HepG2 (cell line): ENCODE results near the gene GUCY2F. TPM values are rescaled to one million over a fixed set of nuclear protein-coding genes. Genes with fewer than 3 reads are reported as not detected.

Experiments used
- ATAC-seq: fragments of 200-7000 bp; cut with Tn5 transposase; 3 replicates; pipeline ENCODE4 v1.9.1; 2020; ENCODE audit warnings: mild to moderate bottlenecking, moderate library complexity
- BruUV-seq: library from RNA; stranded (reverse); fragments of 400-500 nt; replicated peaks from 2 replicates; lab custom pipeline; 2021; lab: Mats Ljungman, UMichigan
- CTCF ChIA-PET: fragments of 300-600 bp; formaldehyde crosslinking; extraction: SDS; loops from one replicate; lab custom pipeline; 2021; ENCODE audit warnings: low total read pairs, inconsistent platforms, low intra/inter-chr PET ratio; lab: Yijun Ruan, JAX
- POLR2A ChIA-PET: fragments of 350-600 bp; sonication (Branson Sonifier 250); formaldehyde crosslinking; loops from one replicate; lab custom pipeline; 2020; ENCODE audit warnings: antibody characterized with exemption, inconsistent platforms; lab: Yijun Ruan, JAX
- DNase-seq: peaks from one replicate; pipeline ENCODE4 v3.0.0-alpha.2; 2015; ENCODE audit warnings: low spot score
- FAIRE-seq: peaks from 3 replicates; lab custom pipeline; 2011; peaks lifted over from hg19 to GRCh38; lab: Jason Lieb, UNC
- H2AFZ ChIP-seq: one replicate; pipeline ENCODE4 v1.6.1; 2011; ENCODE audit warnings: low read length, inconsistent platforms
- H3K27ac ChIP-seq: fragments of 300-600 bp; 3 replicates; pipeline ENCODE4 v1.8.0; 2011; ENCODE audit warnings: mixed run types, mild to moderate bottlenecking, mixed read lengths, low read length, inconsistent platforms; ENCODE audit not compliant: insufficient read depth; ENCODE audit errors: extremely low read length
- H3K27me3 ChIP-seq, 2 experiments: fragments of 200-600 bp in 1 of 2; 2 replicates in 1 of 2; 3 replicates in 1 of 2; pipeline versions ENCODE4 v1.6.0 to v1.8.0; 2011; ENCODE audit warnings: low read length in 2 of 2, mild to moderate bottlenecking in 2 of 2, moderate library complexity in 2 of 2, inconsistent platforms in 1 of 2; ENCODE audit not compliant: insufficient read depth in 2 of 2, control insufficient read depth in 1 of 2
- H3K36me3 ChIP-seq, 2 experiments: fragments of 200-600 bp in 1 of 2; replicated peaks in 1 of 2; 2 replicates in 1 of 2; 3 replicates in 1 of 2; pipeline versions ENCODE4 v1.5.1 to v1.8.0; 2011; ENCODE audit warnings: low read length in 2 of 2, inconsistent platforms in 1 of 2; ENCODE audit not compliant: insufficient read depth in 2 of 2, control insufficient read depth in 1 of 2
- H3K4me1 ChIP-seq: 2 replicates; pipeline ENCODE4 v1.5.1; 2012; ENCODE audit warnings: low read length, inconsistent platforms; ENCODE audit not compliant: insufficient read depth
- H3K4me2 ChIP-seq: 2 replicates; pipeline ENCODE4 v1.6.0; 2011; ENCODE audit warnings: low read depth, low read length, inconsistent platforms
- H3K4me3 ChIP-seq, 3 experiments: fragments of 200-600 bp in 1 of 3; sonication (generic), shearing (Covaris generic) in 1 of 3; replicated peaks in 1 of 3; 2 replicates each; pipeline ENCODE4 v1.5.1; 2011 to 2016; ENCODE audit warnings: low read length in 3 of 3, inconsistent platforms in 2 of 3, low read depth in 2 of 3, mild to moderate bottlenecking in 2 of 3, control low read depth in 1 of 3, mixed read lengths in 1 of 3; ENCODE audit not compliant: insufficient read depth in 1 of 3
- H3K79me2 ChIP-seq: one replicate; pipeline ENCODE4 v1.6.1; 2011; ENCODE audit warnings: low read length, inconsistent platforms; ENCODE audit not compliant: insufficient read depth
- H3K9ac ChIP-seq: 2 replicates; pipeline ENCODE4 v1.6.0; 2011; ENCODE audit warnings: mild to moderate bottlenecking, low read depth, low read length, inconsistent platforms; ENCODE audit not compliant: insufficient read depth
- H3K9me3 ChIP-seq: 2 replicates; pipeline ENCODE4 v1.5.1; 2012; ENCODE audit warnings: mild to moderate bottlenecking, low read length
- H4K20me1 ChIP-seq: 2 replicates; pipeline ENCODE4 v1.6.0; 2011; ENCODE audit warnings: inconsistent platforms, mild to moderate bottlenecking, low read length, moderate library complexity; ENCODE audit not compliant: insufficient read depth
- AGO2 ChIP-seq: fragments of 200-400 bp; formaldehyde crosslinking; optimal IDR thresholded peaks from 2 replicates; pipeline ENCODE3; 2017; ENCODE audit warnings: mild to moderate bottlenecking, low read depth, low read length, moderate library complexity
- DNMT1 ChIP-seq: sonication (generic); formaldehyde crosslinking; IDR thresholded peaks from 2 replicates; pipeline ENCODE4 v1.5.1; 2020; ENCODE audit warnings: mild to moderate bottlenecking, missing genetic modification reagents
- DRAP1 ChIP-seq: IDR thresholded peaks from 2 replicates; pipeline ENCODE4 v1.6.1; 2016; ENCODE audit warnings: missing genetic modification reagents, missing compliant biosample characterization
- FOXJ3 ChIP-seq: sonication (generic); formaldehyde crosslinking; IDR thresholded peaks from 2 replicates; pipeline ENCODE4 v1.4.0; 2020; ENCODE audit warnings: missing genetic modification reagents, mild to moderate bottlenecking, borderline replicate concordance
- GLI4 ChIP-seq: sonication (generic); formaldehyde crosslinking; IDR thresholded peaks from 2 replicates; pipeline ENCODE4 v1.5.1; 2020; ENCODE audit warnings: missing genetic modification reagents, mild to moderate bottlenecking, moderate library complexity, borderline replicate concordance
- KDM5B ChIP-seq: sonication (generic); formaldehyde crosslinking; IDR thresholded peaks from 2 replicates; pipeline ENCODE4 v1.4.0; 2020; ENCODE audit warnings: missing genetic modification reagents, mild to moderate bottlenecking, borderline replicate concordance
- MLXIP ChIP-seq: sonication (generic); formaldehyde crosslinking; IDR thresholded peaks from 2 replicates; pipeline ENCODE4 v1.9.0; 2021; ENCODE audit warnings: missing genetic modification reagents, borderline replicate concordance
- MTF2 ChIP-seq: sonication (generic); formaldehyde crosslinking; IDR thresholded peaks from 2 replicates; pipeline ENCODE4 v1.5.0; 2020; ENCODE audit warnings: missing genetic modification reagents, borderline replicate concordance
- RORA ChIP-seq: sonication (generic); formaldehyde crosslinking; IDR thresholded peaks from 2 replicates; pipeline ENCODE4 v1.5.0; 2020; ENCODE audit warnings: mild to moderate bottlenecking, missing genetic modification reagents, moderate library complexity
- ZBTB46 ChIP-seq: sonication (generic); formaldehyde crosslinking; IDR thresholded peaks from 2 replicates; pipeline ENCODE4 v1.4.0; 2020; ENCODE audit warnings: mild to moderate bottlenecking, missing genetic modification reagents, borderline replicate concordance
- ZFP36 ChIP-seq: fragments of 150-350 bp; IDR thresholded peaks from 2 replicates; pipeline ENCODE4 v1.6.1; 2018; ENCODE audit warnings: borderline replicate concordance, low read length, low read depth; ENCODE audit not compliant: partially characterized antibody
- ZFP82 ChIP-seq: sonication (generic); formaldehyde crosslinking; IDR thresholded peaks from 2 replicates; pipeline ENCODE4 v1.5.1; 2020; ENCODE audit warnings: mild to moderate bottlenecking, missing genetic modification reagents, borderline replicate concordance
- ZFY ChIP-seq: sonication (generic); formaldehyde crosslinking; IDR thresholded peaks from 2 replicates; pipeline ENCODE4 v1.4.0; 2020; ENCODE audit warnings: missing genetic modification reagents
- ZNF331 ChIP-seq: sonication (generic); formaldehyde crosslinking; IDR thresholded peaks from 2 replicates; pipeline ENCODE4 v1.4.0; 2020; ENCODE audit warnings: missing genetic modification reagents
- ZNF530 ChIP-seq: sonication (generic); formaldehyde crosslinking; IDR thresholded peaks from 2 replicates; pipeline ENCODE4 v1.5.0; 2020; ENCODE audit warnings: low read depth, mild to moderate bottlenecking, missing genetic modification reagents
- ZNF709 ChIP-seq: sonication (generic); formaldehyde crosslinking; IDR thresholded peaks from 2 replicates; pipeline ENCODE4 v1.5.0; 2020; ENCODE audit warnings: mild to moderate bottlenecking, missing genetic modification reagents
- ZNF710 ChIP-seq: sonication (generic); formaldehyde crosslinking; IDR thresholded peaks from 2 replicates; pipeline ENCODE4 v1.5.0; 2020; ENCODE audit warnings: mild to moderate bottlenecking, missing genetic modification reagents, borderline replicate concordance
- WGBS: methylation state at CpG from one replicate; pipeline ENCODE4 v1.1.6; 2017; ENCODE audit warnings: low lambda C conversion rate; 5-methylcytosine and 5-hydroxymethylcytosine counted together
- in situ Hi-C: cut with HindIII; loops from 2 replicates; pipeline ENCODE4 v1.10.0; 2017; ENCODE audit warnings: low pct_unique_long_range_greater_than_20kb; ENCODE audit not compliant: extremely low pct_ligation_motif_present
- intact Hi-C: fragments of 100-400 bp; cut with micrococcal nuclease; formaldehyde crosslinking; loops from one replicate; pipeline ENCODE4 v1.10.0; 2022; ENCODE audit not compliant: unreplicated experiment
- polyA plus RNA-seq, 8 experiments: library from polyadenylated mRNA; depleted of rRNA in 3 of 8; stranded (reverse) in 7 of 8; unstranded in 1 of 8; fragments of >200 nt; fragmentation: Illumina TruSeq in 4 of 8; extraction: Trizol in 4 of 8; gene quantifications; 2 replicates each; pipeline versions ENCODE4 v1.2.1 to v1.2.3, GENCODE V29; 2011 to 2016; ENCODE audit warnings: low read depth in 4 of 8, missing spikeins in 1 of 8, mixed read lengths in 1 of 8; ENCODE audit not compliant: insufficient read depth in 1 of 8
- total RNA-seq, 5 experiments: library from RNA; depleted of rRNA; stranded (reverse); fragments of >200 nt; fragmentation: Illumina TruSeq; extraction: Trizol; gene quantifications; 2 replicates each; pipeline ENCODE4 v1.2.3, GENCODE V29; 2016; ENCODE audit warnings: low read depth in 1 of 5

GUCY2F gene
- total and polyA plus RNA-seq, 2 of the 13 experiments (the other 11 are each of a cell fraction or from before 2014, with no cell fraction given) = 0.03 TPM; not detected in 1

GRCh38 chrX:109327251-109327650 is 154.6 kb downstream of the GUCY2F start:
- H3K36me3 ChIP-seq = no peaks in the 10 kb centered on the region
- no peaks in the 10 kb centered on the region for H3K4me1 ChIP-seq
- TF ChIP-seq DRAP1 (CRISPR knock-in tag) = no peak
- no peak for TF ChIP-seq GLI4 (CRISPR knock-in tag)
- TF ChIP-seq FOXJ3 (CRISPR knock-in tag) = no peak
- no peak for TF ChIP-seq DNMT1 (CRISPR knock-in tag)
- no peak for TF ChIP-seq AGO2
- TF ChIP-seq ZNF331 = no peak
- no peak for TF ChIP-seq RORA (CRISPR knock-in tag)
- TF ChIP-seq KDM5B (CRISPR knock-in tag) = no peak
- no peak for TF ChIP-seq ZFP82 (CRISPR knock-in tag)
- TF ChIP-seq ZFY (CRISPR knock-in tag) = no peak
- no peak for TF ChIP-seq ZNF709 (CRISPR knock-in tag)
- no peak for TF ChIP-seq MTF2 (CRISPR knock-in tag)
- no peak for TF ChIP-seq MLXIP (CRISPR knock-in tag)
- TF ChIP-seq ZBTB46 (CRISPR knock-in tag) = no peak
- TF ChIP-seq ZFP36 = no peak
- no peak for TF ChIP-seq ZNF530 (CRISPR knock-in tag)
- no peak for TF ChIP-seq ZNF710 (CRISPR knock-in tag)
- BruUV-seq = no TSS peak
- 0% methylated on average over 1 of the region's 1 CpG for WGBS
- ChIA-PET CTCF (no interaction called here), POLR2A (no interaction called here)
- no peaks in the 10 kb centered on the region for H4K20me1 ChIP-seq
- FAIRE-seq (no peak), ATAC-seq (no peak), DNase-seq (no peak)
- H2AFZ ChIP-seq = no peak overlapping the region
- in situ Hi-C loops = no loop called here
- H3K79me2 ChIP-seq = no peaks in the 10 kb centered on the region
- H3K9ac ChIP-seq = no peak overlapping the region
- intact Hi-C loops = no loop called here
- H3K9me3 ChIP-seq = no peaks in the 10 kb centered on the region
- H3K27ac ChIP-seq = no peak overlapping the region
- H3K4me3 ChIP-seq = no peak overlapping the region
- H3K27me3 ChIP-seq = no peaks in the 10 kb centered on the region
- no peak overlapping the region for H3K4me2 ChIP-seq
